GM18502 (cell line): ENCODE data around the gene P3H4.
"Not testable (repeated sequence)": the region's sequence is repeated elsewhere in the genome, so short reads cannot be mapped to it uniquely, and the experiment has no call there.

Experiments
- ATAC-seq: cut with Tn5 transposase; IDR thresholded peaks from one replicate; pipeline ENCODE4 v1.9.1; 2021; ENCODE audit warnings: mild to moderate bottlenecking; ENCODE audit not compliant: unreplicated experiment, poor library complexity

P3H4 gene, protein sequence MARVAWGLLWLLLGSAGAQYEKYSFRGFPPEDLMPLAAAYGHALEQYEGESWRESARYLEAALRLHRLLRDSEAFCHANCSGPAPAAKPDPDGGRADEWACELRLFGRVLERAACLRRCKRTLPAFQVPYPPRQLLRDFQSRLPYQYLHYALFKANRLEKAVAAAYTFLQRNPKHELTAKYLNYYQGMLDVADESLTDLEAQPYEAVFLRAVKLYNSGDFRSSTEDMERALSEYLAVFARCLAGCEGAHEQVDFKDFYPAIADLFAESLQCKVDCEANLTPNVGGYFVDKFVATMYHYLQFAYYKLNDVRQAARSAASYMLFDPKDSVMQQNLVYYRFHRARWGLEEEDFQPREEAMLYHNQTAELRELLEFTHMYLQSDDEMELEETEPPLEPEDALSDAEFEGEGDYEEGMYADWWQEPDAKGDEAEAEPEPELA

DNA sequence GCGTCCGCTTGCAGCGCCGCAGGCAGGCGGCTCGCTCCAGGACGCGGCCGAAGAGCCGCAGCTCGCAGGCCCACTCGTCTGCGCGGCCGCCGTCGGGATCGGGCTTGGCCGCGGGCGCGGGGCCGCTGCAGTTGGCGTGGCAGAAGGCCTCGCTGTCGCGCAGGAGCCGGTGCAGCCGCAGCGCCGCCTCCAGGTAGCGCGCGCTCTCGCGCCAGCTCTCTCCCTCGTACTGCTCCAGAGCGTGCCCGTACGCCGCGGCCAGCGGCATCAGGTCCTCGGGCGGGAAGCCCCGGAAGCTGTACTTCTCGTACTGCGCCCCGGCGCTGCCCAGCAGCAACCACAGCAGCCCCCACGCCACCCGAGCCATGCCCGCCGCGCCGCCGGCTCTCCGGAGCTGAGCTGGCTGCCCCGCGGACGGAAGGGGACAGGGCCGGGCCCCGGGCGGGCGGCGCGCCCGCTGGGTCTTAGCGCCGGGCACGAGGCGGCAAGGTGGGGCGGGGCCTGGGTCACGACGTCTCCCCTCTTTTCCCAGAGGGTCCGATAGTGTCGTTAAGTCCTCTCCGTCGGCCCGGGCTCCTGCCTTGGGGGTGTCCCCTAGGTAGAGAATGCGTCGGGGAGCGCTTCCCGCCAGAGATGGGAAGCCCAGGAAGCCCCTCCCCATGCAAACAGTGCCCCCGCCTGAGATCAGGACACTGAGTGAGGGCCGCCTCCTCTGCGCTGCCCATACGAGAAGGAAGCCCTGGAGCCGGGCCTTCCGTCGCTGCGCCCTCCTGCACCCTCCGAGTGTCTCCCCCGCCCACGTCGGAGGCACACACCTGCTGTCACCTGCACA, at the start of gene P3H4:
P3H4 (minus strand) TSS at position 401 of the 832 bp plus-strand sequence; CDS start at position 367, 34 bp downstream.
- peak; percentile 60 for ATAC-seq

DNA sequence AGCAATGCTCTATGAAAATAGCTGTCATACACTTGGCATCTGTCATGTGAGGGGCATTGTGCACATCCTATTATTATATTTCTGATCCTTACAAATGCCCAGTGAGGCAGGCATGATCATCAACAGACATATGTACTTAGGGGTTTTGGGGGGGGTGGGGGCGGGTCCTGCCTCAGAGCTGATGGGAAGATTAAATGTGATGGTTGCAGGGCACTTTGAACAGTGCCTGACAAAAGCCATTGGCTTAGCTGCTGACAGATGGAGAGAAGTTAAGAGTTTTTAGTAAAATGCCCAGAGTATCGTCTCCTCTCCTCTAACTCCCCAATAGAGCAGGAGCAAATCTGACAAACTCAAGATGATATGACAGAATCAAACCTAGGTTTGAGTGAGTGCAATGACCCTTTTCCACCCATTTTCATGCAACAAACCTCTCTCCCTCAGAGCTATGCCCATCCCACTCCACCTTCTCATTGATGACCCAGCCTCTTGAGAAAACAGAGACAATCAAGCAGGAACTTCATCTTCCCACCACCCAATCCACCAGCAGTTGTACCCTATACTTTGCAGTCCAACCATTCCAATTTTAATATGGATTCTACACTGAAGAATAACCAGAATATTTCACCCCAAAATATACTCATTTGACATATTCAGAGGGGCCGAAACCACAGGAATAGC, 48.6 kb upstream of the P3H4 start:
- ATAC-seq: no peak

DNA sequence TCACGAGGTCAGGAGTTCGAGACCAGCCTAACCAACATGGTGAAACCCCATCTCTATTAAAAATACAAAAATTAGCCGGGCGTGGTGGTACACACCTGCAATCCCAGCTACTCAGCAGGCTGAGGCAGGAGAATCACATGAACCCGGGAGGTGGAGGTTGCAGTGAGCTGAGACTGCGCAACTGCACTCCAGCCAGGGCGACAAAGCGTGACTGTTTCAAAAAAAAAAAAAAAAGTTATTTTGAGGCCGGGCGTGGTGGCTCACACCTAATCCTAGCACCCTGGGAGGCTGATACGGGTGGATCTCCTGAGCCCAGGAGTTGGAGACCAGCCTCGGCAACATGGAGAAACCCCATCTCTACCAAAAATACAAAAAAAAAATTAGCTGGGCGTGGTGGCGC, 39.6 kb upstream of the P3H4 start:
- ATAC-seq: not testable (repeated sequence)

DNA sequence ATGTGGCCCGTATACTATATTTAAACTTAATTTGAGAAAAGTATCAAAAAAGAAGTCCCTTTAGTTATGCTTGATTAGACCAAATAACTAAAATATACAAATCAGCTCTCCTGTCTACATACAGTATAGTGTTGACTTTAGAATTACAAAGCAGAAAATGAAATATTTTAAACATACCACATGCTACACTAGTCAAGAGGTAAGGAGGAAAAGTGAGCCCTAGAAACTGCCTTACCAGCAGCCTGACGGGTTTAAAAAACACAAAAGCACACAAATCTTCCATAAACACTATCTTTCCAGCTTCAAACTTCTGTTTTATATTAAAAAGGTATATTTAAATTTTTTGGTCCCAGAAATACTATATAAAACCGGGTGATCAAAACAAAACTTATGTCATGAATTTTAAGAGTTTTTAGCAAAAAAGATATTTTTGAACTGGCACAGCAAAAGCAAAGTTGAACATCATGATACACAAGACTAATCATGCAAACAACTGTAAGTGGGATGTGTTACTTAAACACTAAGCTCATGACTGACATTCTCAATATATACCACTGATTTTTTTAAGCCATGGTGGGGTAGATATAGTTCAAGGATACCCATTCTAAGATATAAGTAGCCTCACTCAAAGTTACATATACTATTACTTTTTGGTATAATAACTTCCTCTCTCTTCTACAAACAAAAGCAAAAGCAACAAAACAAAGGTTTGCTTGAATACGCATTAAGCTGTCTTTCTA, 37.7 kb upstream of the P3H4 start:
- ATAC-seq: no peak

DNA sequence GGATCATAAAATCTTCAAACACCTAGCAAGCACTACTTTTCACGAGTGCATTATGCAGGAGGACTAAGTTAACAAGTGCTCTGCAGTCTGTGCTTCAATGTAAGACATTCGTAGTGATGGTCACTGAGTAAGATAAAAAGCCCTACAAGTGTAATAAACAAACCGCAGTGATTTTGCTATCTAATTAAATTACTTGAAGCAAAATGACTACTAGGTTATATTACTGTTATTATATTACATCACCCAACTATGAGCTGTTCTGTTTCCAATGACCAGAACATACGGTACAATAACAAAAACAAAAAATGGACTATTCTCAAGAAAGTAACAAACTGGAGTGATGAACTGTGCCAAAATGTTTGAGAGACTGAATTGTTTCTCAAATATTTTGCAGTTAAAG, 37.0 kb upstream of the P3H4 start:
- no peak for ATAC-seq

DNA sequence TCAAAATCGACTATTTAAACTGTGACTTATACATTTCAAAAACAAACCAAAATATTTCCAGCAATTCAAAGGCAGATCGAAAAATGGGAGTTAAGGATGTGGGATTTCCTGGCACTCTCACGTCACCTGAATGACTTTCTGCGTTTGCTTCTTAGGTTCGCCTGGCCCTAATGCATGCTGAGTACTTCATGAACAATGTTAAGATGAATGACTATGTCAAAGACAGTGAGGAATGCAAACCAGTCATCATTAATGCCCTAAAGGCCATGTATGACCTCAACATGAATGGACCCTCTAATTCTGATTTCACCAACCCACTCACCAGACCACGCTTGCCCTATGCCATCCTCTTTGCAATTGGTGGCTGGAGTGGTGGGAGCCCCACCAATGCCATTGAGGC, 33.2 kb upstream of the P3H4 start:
- no peak for ATAC-seq

DNA sequence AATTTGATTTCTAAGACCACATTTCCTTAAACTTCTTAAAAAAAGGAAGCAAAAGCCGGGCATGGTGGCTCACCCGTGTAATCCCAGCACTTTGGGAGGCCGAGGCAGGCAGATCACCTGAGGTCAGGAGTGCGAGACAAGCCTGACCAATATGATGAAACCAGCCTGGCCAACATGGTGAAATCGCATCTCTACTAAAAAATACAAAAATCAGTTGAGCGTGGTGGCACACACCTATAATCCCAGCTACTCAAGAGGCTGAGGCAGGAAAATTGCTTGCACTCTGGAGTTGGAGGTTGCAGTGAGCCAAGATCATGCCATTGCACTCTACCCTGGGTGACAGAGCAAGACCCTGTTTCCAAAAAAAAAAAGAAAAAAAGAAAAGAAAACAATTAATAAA, 29.0 kb upstream of the P3H4 start:
- ATAC-seq: not testable (repeated sequence)

DNA sequence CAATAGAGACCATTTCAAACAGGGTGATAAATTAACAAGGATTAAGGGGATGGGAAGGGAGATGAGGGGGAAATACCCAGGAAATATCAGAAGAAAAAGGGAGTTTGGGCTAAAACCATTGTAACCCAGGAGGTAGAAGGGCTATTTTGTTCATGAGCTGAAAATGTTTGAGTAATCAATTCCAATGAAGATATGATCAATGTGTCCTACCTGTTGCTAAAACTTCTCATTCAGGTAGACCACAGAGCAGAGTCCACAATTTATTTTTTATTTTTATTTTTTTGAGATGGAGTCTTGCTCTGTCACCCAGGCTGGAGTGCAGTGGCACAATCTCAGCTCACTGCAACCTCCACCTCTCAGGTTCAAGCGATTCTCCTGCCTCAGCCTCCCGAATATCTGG, 27.7 kb upstream of the P3H4 start:
- not testable (repeated sequence) for ATAC-seq

DNA sequence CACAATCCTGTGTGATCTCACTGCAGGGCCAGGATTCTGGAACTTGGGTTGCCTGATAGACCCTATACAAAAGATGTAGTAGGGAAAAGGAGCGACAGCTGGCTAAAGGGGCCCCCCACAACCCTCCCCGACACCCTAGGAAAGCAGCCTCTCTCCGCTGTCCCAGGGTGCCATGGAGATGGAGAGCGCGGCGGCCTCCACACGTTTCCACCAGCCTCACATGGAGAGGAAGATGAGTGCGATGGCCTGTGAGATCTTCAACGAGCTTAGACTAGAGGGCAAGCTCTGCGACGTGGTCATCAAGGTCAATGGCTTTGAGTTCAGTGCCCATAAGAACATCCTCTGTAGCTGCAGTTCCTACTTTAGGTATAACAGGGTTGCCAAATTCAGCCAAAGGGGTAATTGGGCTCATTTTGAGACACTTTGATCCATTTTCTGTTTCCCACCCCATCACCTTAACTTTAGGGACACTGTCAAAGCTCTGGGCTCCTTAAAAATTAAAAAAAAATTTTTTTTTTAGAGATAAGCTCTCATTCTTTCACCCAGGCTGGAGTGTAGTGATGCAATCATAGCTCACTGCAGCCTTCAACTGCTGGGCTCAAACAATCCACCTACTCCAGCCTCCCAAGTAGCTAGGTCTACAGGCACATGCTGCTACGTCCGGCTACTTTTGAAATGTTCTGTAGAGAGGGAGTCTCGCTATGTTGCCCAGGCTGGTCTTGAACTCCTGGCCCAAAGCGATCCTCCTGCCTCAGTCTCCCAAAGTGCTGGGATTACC, 26.2 kb upstream of the P3H4 start, which contains the start of gene KLHL10:
KLHL10 (plus strand) TSS at position 65 of the 778 bp plus-strand sequence; CDS start at position 173, 108 bp downstream.
- no peak for ATAC-seq

DNA sequence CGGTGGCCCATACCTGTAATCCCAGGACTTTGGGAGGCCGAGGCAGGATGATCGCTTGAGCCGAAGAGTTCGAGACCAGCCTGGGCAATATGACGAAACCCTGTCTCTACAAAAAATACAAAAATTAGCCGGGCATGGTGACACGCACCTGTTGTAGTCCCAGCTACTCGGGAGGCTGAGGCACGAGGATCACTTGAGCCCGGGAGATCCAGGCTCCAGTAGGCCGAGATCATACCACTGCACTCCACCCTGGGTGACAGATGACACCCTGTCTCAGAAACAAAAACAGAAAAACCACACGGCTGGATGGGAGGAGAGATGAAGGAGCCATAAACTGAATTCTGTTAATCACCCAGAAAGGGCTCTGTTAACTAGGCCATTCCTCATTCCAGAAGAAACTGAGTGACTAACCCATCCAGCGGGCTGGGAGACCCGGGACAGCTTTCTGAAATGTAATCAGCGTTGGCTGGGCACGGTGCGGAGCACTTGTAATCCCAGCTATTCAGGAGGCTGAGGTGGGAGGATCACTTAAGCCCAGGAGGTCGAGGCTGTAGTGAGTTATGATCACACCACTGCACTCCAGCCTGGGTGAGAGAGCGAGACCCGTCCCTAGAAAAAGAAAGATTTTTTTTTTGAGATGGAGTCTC, 24.9 kb upstream of the P3H4 start:
- ATAC-seq: no peak

DNA sequence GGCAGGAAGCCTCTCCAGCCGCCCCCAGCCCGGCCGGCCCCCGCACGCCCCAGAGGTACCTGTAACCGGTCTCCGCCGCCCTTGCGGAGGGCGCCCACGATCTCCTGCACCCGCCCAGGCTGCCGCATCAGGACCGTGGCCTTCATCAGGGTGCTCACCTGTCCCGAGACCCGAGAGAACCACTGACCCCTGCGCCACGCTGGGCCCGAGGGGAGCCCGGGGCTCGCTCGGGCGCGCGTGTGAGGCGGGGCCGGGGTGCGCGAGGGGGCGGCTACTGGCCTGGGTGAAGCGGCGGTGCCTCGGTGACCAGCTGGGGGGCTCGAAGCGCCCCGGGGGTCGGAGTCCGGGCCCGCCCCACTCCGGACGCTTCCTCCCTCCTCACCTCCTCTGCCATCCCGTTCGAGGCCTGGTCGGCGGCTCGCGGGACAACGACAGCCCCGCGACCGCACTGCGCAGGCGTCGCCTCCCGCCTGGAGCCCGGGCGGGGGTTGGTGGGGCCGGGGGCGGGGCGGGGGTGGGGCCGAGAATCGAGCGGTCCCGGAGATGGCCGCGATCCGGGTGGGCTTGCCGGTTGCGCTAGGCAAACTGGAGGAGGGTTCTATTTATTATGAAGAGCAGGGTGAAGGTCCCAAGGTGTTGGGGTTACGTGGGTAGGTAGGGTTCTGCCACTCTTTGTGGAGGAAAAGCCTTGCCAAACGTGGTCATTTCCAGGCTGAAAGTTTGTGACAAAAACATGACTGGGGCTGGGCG, 24.2 kb upstream of the P3H4 start, which contains the start of gene NT5C3B:
NT5C3B (minus strand) TSS at position 433 of the 750 bp plus-strand sequence; CDS start at position 394, 39 bp downstream.
- ATAC-seq: peak; percentile 56

DNA sequence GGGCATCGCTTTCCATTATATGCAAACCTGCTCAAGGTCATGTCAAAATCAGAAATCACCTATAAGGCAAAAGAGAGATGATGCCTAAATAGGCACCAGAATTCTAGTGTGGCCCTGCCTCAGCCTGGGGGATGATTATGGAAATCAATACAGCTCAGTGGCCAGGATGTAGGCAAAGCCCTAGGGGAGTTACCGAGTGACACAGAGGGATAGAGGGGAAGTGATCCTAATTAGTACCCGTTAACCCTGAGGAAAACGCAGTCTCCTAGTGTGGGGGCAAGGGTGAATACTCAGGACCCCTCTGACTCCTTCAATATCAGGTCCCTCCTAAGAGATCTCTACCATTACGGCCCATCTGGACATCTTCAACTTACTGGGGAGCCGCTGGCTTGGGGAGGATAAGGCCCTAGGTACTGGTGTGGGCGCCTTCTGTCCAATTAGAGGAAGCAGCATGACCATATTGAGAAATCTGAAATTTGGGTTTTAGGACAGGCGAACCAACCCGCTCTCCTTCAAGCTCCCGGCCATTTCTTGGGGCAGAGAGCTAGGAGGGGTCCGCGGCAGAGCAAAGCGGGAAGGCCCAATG, 23.6 kb upstream of the P3H4 start:
- peak; percentile 25 for ATAC-seq

DNA sequence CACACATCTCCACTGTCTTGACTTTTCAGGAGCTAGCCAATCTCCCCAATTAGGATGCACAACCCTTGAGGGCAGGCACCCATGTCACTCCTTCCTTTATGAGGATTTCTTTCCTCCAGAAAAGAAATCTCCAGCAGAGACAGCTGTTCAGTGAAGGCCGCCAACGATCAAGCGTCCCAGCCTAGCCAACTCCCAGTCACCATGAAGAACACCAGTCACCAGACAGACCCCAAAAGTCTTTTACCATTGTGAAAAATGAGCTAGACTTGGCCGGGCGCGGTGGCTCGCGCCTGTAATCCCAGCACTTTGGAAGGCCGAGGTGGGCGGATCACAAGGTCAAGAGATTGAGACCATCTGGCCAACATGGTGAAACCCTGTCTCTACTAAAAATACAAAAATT, 18.2 kb upstream of the P3H4 start:
- not testable (repeated sequence) for ATAC-seq

DNA sequence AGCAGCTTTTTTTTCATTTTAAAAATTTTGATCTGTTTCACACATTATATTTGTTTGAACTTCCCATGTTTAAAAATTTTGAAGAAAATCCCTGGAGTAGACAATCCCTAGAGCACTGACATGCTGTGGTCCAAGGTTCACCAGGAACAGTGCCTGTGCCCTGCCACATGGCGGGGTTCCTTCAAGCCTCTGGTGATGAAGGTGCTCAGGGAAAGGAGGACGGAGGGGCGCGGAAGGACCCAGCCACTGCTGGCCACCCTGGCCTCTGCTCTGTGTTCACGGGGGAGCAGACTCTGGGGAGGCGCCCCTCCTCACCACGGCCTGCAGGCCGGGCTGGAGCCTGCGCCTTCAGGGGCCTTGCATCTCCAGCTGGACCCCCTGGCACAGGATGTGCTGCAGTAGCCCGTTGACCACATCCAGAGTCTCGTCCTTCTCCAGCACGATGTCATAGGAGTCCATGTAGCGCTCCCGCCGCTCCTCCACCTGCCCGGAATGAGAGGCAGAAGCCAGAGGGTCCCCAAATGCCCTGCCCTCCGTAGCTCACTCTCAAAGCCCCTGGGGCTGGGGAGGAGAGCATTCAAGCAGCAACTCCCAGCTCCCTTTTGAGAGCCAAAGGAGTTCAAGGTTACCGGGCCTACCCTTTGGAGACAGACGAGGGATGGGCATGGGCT, 13.6 kb upstream of the P3H4 start:
- no peak for ATAC-seq

DNA sequence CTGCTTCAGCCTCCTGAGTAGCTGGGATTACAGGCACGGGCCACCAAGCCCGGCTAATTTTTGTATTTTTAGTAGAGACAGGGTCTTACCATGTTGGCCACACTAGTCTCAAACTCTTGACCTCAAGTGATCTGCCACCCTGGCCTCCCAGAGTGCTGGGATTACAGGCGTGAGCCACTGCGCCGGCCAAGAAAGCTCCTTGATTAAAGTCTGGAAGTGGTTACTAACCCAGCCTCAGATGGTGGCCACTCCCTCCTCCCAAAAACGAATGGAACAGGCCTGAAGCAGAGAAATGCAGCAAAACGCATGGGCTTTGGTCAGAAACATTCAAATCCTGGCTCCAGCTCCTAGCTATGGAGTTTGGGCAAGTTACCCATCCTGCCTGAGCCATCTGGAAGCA, 12.3 kb upstream of the P3H4 start:
- no peak for ATAC-seq

DNA sequence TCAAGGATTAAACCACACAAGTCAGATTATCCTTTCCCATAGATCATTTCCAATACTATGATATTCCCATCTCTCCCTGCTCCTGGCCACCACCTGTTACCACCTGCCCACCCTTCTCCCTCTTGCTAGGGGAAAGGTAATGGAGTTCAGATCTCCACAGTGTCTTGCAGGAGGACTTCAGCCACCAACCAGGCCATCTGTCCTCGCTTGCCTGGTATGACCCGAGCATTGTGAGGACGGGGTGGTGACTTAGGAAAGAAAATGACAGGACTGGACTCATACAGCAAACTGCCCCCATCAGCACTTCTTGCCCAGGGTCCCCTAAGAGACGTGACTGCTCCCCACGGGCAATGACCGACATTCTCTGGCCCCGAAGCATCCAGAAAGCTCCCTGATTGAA, 11.8 kb upstream of the P3H4 start:
- no peak for ATAC-seq

DNA sequence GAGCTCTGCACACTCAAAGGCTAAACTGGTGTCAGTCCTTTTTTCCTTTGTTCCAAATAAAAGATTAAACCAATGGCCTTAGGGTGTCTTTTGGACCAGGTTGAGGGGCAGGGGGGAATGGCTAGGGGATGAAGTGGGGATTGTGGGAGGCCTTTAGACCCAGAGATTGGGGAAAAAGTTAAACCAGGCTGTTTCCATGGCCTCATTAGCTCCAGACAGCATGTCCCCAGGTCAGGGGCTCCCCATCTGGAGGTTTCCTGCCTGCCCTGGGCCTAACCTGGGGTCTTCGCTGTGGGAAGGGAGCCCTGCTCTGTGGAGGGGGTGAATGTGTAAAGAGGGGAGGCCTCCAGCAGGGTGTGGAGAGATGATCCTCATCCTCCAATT, 11.4 kb upstream of the P3H4 start:
- ATAC-seq: no peak
